Germinal center (tissue), 1 donor: ENCODE data around the gene UCP3.

Experiments used
- DNase-seq: peaks from one replicate; pipeline ENCODE4 v3.0.0; 2012; ENCODE audit warnings: mixed read lengths, low spot score

UCP3 gene

GRCh38 chr11:73977856-73978519, 30.9 kb downstream of the UCP3 start:
- DNase-seq = no peak

- DNase-seq = no peak
Measured at GRCh38 chr11:73976451-73977151, 32.3 kb downstream of the UCP3 start.

- no peak for DNase-seq
Measured at GRCh38 chr11:73975479-73975757, 33.5 kb downstream of the UCP3 start.

GRCh38 chr11:73974604-73975478, 34.0 kb downstream of the UCP3 start:
- no peak for DNase-seq

- DNase-seq = no peak
Measured at GRCh38 chr11:73972620-73973449, 36.0 kb downstream of the UCP3 start.

GRCh38 chr11:73972187-73972586, 36.7 kb downstream of the UCP3 start:
- DNase-seq = no peak

GRCh38 chr11:73971175-73971719, 37.6 kb downstream of the UCP3 start:
- DNase-seq = no peak

GRCh38 chr11:73969991-73970800, 38.7 kb downstream of the UCP3 start:
- no peak for DNase-seq

GRCh38 chr11:73969091-73969490, 39.8 kb downstream of the UCP3 start:
- no peak for DNase-seq

GRCh38 chr11:73968356-73968966, 40.4 kb downstream of the UCP3 start:
- no peak for DNase-seq

- no peak for DNase-seq
Measured at GRCh38 chr11:73965764-73966121, 43.1 kb downstream of the UCP3 start.

- DNase-seq = no peak
Measured at GRCh38 chr11:73965076-73965763, 43.7 kb downstream of the UCP3 start.

GRCh38 chr11:73963861-73964260, 45.0 kb downstream of the UCP3 start:
- DNase-seq = no peak

GRCh38 chr11:73962101-73962705, 46.7 kb downstream of the UCP3 start:
- DNase-seq = no peak

GRCh38 chr11:73961321-73961720, 47.6 kb downstream of the UCP3 start:
- DNase-seq = no peak

- DNase-seq = no peak
Measured at GRCh38 chr11:73958521-73959141, 50.3 kb downstream of the UCP3 start.

- peak; percentile 3 for DNase-seq
Measured at GRCh38 chr11:73957654-73958361, 51.1 kb downstream of the UCP3 start.

GRCh38 chr11:73956876-73957653, 51.8 kb downstream of the UCP3 start:
- DNase-seq = no peak
